H1 (cell line): ENCODE data around the gene CHD9NB. TPM values are rescaled to one million over a fixed set of nuclear protein-coding genes. Genes with fewer than 3 reads are reported as not detected.

Source experiments
- ASH2L ChIP-seq: fragments of 200-600, 300-600 bp; sonication (generic); IDR thresholded peaks from one replicate; pipeline ENCODE4 v1.7.1; 2017; ENCODE audit warnings: low read length
- BCL11A ChIP-seq, 2 experiments: IDR thresholded peaks; one replicate each; pipeline ENCODE4 v1.6.1; 2011; ENCODE audit warnings: low read depth in 2 of 2, low read length in 2 of 2, mild to moderate bottlenecking in 2 of 2
- CREB1 ChIP-seq: IDR thresholded peaks from 2 replicates; pipeline ENCODE4 v1.6.1; 2012; ENCODE audit warnings: inconsistent platforms
- JUN ChIP-seq: IDR thresholded peaks from 2 replicates; pipeline ENCODE4 v1.6.1; 2011; ENCODE audit warnings: low read depth, mild to moderate bottlenecking, improper control_type of control experiment, low read length
- KDM1A ChIP-seq: fragments of 200-600, 300-600 bp; sonication (generic); IDR thresholded peaks from 2 replicates; pipeline ENCODE4 v1.7.1; 2016; ENCODE audit warnings: mild to moderate bottlenecking, low read length, borderline replicate concordance
- NRF1 ChIP-seq: IDR thresholded peaks from 2 replicates; pipeline ENCODE4 v1.6.1; 2011; ENCODE audit warnings: mild to moderate bottlenecking, low read depth, low read length, improper control_type of control experiment
- PHF8 ChIP-seq: fragments of 200-600 bp; sonication (generic); conservative IDR thresholded peaks from 2 replicates; pipeline ENCODE4 v1.7.1; 2012; ENCODE audit warnings: low read depth, mild to moderate bottlenecking, inconsistent platforms, low read length, moderate library complexity
- SIX5 ChIP-seq: IDR thresholded peaks from 2 replicates; pipeline ENCODE4 v1.6.1; 2011; ENCODE audit warnings: mild to moderate bottlenecking, low read depth, low read length
- SP1 ChIP-seq: IDR thresholded peaks from 2 replicates; pipeline ENCODE4 v1.6.1; 2011; ENCODE audit warnings: low read depth, low read length
- SUZ12 ChIP-seq: fragments of 200-600 bp; sonication (generic); IDR thresholded peaks from 2 replicates; pipeline ENCODE4 v1.6.1; 2012; ENCODE audit warnings: mild to moderate bottlenecking, inconsistent platforms, low read length, moderate library complexity, mixed read lengths
- ZNF274 ChIP-seq: IDR thresholded peaks from 2 replicates; pipeline ENCODE4 v1.7.0; 2012; ENCODE audit warnings: low read length, borderline replicate concordance; ENCODE audit errors: extremely low read depth
- polyA plus RNA-seq, 7 experiments: library from polyadenylated mRNA; depleted of rRNA in 3 of 7; stranded (reverse) in 5 of 7; unstranded in 2 of 7; fragments of >200 nt in 5 of 7; fragments of 200-250 nt in 2 of 7; gene quantifications; 1 replicate in 5 of 7; 2 replicates in 1 of 7; 4 replicates in 1 of 7; pipeline versions ENCODE4 v1.2.1 to v1.2.3, GENCODE V29; 2011 to 2013; ENCODE audit warnings: missing spikeins in 2 of 7, mixed read lengths in 2 of 7
- total RNA-seq: library from RNA; stranded (reverse); fragmentation: NEBNext Ultra II Directional; extraction: Animal tissue kit (Norgen Biotek cat#: 25700); gene quantifications from 2 replicates; pipeline ENCODE4 v1.2.1, GENCODE V29; 2021
- TF ChIP-seq, protein P1 (sequence below), 3 experiments: IDR thresholded peaks; 1 replicate in 2 of 3; 2 replicates in 1 of 3; pipeline versions ENCODE4 v1.5.1 to v1.6.1; 2011; ENCODE audit warnings: low read length in 3 of 3, mild to moderate bottlenecking in 3 of 3, inconsistent platforms in 2 of 3, low read depth in 1 of 3, moderate library complexity in 1 of 3; ENCODE audit not compliant: insufficient read depth in 1 of 3; ENCODE audit errors: control extremely low read depth in 1 of 3

Gene CHD9NB
- total and polyA plus RNA-seq, 2 of the 8 experiments (the other 6 are each of a cell fraction or from before 2014, with no cell fraction given): 4.5 to 5.9 TPM

DNA sequence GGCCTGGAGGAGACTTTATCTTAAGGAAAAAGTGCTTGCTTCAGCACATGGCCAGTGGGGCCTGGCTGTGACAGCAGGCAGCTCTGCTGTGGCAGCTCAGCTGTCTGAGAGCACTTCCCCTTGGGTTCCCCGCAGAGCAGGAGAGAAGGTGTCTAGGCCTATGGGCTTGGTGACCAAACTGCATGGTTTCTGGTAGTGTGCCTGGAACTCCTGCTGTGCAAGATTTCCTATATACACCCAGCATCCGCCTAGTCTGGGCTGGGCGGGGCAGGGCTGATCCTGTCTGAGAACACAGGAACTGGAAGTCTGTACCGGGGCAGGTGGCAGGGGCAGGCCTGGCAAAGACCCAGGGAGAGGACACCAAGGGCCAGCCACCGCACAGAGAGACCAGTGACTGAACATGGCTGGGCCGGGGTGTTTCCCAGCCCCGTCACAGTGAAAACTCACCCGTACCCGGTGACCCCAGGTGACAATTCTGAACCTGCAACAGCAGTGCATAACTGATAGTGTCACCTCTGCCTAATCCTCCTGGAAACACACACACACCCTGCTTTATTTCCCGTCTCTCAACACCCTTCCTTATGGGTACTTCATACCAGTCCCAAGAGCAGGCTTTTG, 41.4 kb upstream of the CHD9NB start (continued):
- TF ChIP-seq, protein P1, sequence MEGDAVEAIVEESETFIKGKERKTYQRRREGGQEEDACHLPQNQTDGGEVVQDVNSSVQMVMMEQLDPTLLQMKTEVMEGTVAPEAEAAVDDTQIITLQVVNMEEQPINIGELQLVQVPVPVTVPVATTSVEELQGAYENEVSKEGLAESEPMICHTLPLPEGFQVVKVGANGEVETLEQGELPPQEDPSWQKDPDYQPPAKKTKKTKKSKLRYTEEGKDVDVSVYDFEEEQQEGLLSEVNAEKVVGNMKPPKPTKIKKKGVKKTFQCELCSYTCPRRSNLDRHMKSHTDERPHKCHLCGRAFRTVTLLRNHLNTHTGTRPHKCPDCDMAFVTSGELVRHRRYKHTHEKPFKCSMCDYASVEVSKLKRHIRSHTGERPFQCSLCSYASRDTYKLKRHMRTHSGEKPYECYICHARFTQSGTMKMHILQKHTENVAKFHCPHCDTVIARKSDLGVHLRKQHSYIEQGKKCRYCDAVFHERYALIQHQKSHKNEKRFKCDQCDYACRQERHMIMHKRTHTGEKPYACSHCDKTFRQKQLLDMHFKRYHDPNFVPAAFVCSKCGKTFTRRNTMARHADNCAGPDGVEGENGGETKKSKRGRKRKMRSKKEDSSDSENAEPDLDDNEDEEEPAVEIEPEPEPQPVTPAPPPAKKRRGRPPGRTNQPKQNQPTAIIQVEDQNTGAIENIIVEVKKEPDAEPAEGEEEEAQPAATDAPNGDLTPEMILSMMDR (IDR thresholded peaks at IDR 0.05; ENCODE audit: control extremely low read depth in 1 of 3, insufficient read depth in 1 of 3, low read depth in 1 of 3, low read length in 3 of 3): no peak
- no peak for TF ChIP-seq SUZ12
- TF ChIP-seq NRF1: no peak
- no peak for TF ChIP-seq ZNF274
- no peak for TF ChIP-seq KDM1A
- TF ChIP-seq PHF8: no peak
- no peak for TF ChIP-seq SP1
- TF ChIP-seq JUN: no peak
- no peak for TF ChIP-seq ASH2L
- TF ChIP-seq CREB1: no peak
- no peak for TF ChIP-seq BCL11A (IDR thresholded peaks at IDR 0.05; ENCODE audit: low read depth in 2 of 2, low read length in 2 of 2)
- no peak for TF ChIP-seq SIX5
